Kidney capillary endothelial cell (primary cell): ENCODE results near the gene TNFRSF13B.
A peak's percentile ranks its signal among the peaks of the same experiment; 100 is the strongest.
"Not testable (repeated sequence)": the region's sequence is repeated elsewhere in the genome, so short reads cannot be mapped to it uniquely, and the experiment has no call there.

Experiments used
- DNase-seq: peaks from one replicate; pipeline ENCODE4 v3.0.0-alpha.2; 2018; ENCODE audit warnings: low spot score

Gene TNFRSF13B

GRCh38 chr17:16909472-16910246 lies 62.3 kb downstream of the TNFRSF13B start:
- peak; percentile 50 for DNase-seq

- DNase-seq: no peak
Measured at GRCh38 chr17:16908273-16908672, 63.6 kb downstream of the TNFRSF13B start.

- no peak for DNase-seq
Measured at GRCh38 chr17:16906680-16907079, 65.2 kb downstream of the TNFRSF13B start.

- DNase-seq: no peak
Measured at GRCh38 chr17:16905593-16906191, 66.2 kb downstream of the TNFRSF13B start.

GRCh38 chr17:16903070-16903469 lies 68.8 kb downstream of the TNFRSF13B start:
- DNase-seq: not testable (repeated sequence)

GRCh38 chr17:16900288-16900882 lies 71.5 kb downstream of the TNFRSF13B start:
- DNase-seq: no peak

- DNase-seq: not testable (repeated sequence)
Measured at GRCh38 chr17:16897211-16897896, 74.6 kb downstream of the TNFRSF13B start.

DNA sequence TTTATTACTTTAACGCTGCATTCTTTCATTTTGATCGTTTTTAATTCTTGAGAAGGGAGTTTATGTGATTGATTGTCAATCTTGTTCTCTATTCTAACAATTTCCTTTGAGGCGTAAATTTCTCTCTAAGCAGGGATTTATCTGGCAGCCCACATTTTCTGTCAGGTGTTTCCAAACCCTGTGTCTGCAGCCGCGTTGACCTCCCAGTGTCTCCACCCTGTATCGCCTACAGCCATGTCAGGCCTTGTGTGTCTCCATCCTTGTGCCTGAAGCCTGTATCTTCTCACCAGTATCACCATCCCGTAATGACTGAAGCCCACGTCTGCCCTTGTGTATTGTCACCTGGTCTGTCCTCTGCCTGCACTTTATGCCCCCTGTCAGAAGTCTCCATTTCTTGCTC lies 75.7 kb downstream of the TNFRSF13B start:
- DNase-seq: not testable (repeated sequence)

GRCh38 chr17:16893527-16893926 lies 78.4 kb downstream of the TNFRSF13B start:
- not testable (repeated sequence) for DNase-seq

- not testable (repeated sequence) for DNase-seq
Measured at GRCh38 chr17:16892876-16893454, 79.0 kb downstream of the TNFRSF13B start.

- DNase-seq: no peak
Measured at GRCh38 chr17:16889088-16889465, 82.8 kb downstream of the TNFRSF13B start.
